HL-60/S4 (cell line): ENCODE measurements around the gene WDR70.
"Not testable (repeated sequence)": the region's sequence is repeated elsewhere in the genome, so short reads cannot be mapped to it uniquely, and the experiment has no call there.

Experiments
- in situ Hi-C: fragments of 300-500 bp; cut with MboI; formaldehyde crosslinking; loops from 2 replicates; pipeline ENCODE4 v1.14.3; 2022; ENCODE audit warnings: low sequenced_read_pairs

Gene WDR70

DNA sequence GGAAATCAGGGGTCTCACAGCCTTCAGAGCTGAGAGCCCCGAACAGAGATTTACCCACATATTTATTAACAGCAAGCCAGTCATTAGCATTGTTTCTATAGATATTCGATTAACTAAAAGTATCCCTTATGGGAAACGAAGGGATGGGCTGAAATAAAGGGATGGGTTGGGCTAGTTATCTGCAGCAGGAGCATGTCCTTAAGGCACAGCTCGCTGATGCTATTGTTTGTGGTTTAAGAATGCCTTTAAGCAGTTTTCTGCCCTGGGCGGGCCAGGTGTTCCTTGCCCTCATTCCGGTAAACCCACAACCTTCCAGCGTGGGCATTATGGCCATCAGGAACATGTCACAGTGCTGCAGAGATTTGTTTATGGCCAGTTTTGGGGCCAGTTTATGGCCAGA lies 74.1 kb downstream of the WDR70 start:
- in situ Hi-C loops, result not testable (repeated sequence)

DNA sequence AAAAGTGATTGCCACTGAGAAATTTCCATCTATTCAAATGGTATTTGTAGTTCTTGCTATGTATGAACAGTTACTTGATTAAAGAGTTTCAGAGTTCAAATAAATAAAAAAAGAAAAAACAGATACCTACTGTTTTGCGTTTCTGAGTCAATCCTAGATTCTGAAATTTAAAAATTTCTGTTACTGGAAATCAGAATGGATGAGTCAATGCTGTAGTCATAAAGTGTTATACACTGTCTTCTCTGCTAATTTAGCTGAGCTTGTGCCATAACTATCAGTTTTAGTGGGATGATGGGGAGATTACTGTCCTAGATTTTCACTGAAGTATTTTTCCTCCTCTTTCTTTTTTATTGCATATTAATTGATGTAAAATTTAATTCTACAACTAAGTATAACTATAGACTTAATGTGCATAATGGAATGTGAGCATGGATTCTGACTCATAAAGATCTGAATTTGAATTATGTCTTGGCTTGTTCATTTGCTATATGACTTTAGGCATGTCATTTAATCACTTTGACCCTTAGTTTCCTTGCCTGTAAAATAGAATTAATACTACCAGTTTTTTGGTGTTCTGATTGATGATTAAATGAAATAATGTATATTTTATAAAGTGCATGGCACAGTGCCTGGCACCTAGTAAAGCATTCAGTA lies 75.4 kb downstream of the WDR70 start:
- in situ Hi-C loops, result not testable (repeated sequence)

DNA sequence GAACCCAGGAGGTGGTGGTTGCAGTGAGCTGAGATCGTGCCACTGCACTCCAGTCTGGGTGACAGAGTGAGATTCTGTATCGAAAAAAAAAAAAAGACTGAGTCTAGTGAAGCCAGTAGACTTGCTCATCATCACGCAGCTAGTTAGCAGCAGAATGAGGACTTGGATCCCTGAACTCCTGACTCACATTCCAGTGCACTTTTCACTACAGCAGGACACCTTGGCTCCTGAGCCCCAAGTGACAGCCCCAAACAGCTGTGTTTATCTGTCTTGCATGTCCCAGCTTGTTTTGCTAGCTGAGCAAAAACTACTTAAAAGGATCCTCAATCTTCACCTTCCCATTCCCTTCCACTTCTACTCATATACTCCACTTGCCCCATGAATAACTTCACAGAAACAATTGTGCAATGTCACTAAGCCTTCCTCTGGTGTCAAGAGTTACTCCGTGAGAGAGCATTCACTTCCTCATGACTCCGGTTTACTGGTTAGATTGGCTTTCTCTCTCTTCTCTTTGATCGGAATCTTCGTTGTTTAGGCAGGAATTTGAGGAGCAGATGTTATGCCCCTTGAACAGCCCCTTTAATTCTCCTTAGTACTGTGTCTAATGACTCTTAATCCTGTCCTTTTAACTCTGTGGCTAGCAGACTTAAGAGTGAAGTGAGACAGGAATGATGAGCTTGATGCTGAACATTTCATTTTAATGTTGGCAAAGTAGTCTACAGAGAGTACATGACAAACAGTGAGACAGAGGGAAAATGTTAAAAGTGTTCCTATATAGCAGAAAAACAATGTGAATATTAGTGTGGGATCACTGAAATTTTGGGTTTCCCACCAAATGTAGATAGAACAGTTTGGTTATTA lies 84.3 kb downstream of the WDR70 start:
- in situ Hi-C loops, result not testable (repeated sequence)

DNA sequence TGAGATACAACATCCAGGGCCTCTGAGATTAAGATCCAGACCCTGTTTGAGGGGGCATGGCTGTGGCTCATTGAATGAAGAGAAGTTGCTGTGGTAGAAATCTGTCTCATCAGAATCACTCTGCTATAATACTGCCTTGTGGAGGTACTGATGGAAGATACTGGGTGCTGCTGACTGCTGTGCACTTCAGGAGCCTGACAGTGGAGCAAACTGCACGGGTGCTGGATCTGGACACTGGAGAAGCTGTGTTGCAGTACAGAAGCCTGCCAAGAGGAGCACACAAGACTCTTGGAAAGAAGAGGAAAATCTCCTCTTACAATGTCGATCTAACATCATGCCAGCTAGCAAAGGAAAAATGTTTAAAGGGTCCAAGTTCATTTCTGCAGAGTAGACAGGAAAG lies 85.5 kb downstream of the WDR70 start:
- in situ Hi-C loops, result not testable (repeated sequence)

DNA sequence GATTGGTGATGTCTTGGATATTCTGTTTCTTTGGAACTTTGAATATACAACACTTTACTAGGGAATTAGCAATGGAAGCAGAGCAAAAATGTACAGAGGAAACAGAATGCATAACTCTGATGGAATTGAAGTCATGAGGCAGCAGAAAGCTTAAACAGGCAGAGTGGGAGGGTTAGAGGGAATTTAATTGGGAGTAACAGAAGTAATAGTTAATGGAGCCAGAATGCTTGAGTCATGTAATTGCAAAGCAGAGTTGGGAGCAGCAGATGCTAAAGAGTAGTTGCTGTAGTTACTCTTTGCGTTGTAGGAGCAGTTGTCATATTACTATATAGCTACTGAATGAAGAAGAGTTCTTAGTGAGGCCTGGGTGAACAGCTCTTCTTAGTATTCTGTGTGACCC lies 90.3 kb downstream of the WDR70 start:
- in situ Hi-C loops, result not testable (repeated sequence)

DNA sequence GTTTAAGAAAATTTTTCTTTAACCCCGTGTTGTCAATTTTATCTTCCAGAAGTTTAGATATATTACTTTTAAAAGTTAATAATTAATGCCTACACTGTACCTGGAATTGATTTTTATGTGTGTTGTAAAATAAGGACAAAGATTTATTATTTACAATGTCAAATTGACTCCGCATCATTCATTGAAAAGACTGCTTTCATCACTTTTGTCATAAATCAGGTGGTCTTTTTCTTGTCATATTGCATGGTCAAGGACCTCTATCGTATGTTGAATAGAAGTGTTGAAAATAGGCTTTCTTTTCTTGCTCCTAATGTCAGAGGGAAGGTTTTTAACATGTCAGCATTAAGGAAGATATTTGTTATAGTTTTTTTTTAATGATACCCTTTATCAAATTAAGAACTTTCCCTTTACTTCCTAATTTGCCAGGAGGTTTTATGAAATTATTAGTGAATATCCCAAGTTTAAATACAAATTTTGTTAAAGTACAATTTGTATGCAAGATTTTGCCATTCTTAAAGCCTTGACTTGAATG lies 92.6 kb downstream of the WDR70 start:
- in situ Hi-C loops, result no loop called here

DNA sequence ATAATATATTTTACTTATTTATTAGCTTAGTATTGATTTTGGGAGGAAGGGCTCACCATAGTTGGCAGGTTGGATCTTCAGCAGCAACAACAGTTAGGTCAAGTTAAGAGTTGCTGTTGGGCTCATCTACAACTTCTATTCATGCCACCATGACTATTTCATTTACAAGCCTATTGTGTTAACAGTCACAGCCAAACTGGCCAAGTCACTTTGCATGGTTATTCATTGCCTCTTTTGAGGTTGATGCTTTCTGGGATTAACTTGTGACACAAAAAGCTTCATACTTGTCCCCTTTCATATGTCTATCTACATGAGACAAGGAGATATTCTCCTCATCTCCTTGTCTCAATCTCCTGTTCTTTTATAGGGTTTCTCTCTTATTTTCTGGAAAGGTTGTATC lies 98.3 kb downstream of the WDR70 start:
- in situ Hi-C loops, result no loop called here

DNA sequence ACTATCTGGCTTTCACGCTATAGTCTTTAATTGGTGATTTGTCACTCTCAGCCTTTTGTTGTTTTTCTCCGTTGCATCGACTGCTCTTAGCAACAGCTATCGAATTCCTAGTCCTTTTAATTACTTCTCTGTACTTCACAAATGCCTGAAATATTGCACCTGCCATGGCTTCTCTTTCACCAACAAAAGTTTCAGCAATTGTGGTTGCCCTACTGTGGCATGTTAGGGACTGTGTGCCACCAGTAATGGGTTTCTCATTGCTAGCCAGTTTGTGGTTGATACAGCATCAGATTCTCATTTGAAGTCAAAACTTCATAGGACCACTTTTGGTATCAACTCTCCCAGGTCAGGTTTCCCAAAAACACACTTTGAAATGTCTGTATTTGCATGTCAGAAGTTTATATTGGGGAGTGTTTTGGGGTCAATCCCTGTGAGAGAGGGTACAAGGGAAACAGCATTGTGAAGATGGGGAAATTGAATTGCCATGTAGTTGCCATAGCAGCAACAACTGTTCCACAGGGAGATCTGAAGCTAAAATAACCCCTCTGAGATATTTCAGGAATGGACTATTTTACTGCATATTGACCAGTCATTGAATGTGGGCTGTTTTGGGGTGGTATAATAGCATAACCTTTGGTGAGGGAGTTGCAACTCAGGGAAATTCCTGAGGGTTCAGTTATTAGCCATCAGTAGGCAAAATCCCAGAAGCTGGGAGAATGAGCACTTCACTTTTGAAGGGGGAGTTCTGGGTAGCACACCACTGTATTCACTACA lies 99.2 kb downstream of the WDR70 start:
- in situ Hi-C loops, result no loop called here

DNA sequence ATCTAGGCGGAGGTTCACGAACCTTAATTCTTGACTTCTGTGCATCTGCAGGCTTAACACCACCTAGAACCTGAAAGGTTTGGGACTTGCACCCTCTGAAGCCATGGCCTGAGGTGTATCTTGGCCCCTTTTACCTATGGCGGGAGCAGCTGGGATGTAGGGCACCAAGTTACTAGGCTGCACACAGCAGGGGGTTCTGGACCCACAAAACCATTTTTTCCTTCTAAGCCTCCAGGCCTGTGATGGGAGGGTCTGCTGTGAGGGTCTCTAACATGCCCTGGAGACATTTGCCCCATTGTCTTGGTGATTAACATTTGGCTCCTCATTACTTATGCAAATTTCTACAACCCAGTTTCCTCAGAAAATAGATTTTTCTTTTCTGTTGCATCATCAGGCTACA lies 102.3 kb downstream of the WDR70 start:
- in situ Hi-C loops, result not testable (repeated sequence)

DNA sequence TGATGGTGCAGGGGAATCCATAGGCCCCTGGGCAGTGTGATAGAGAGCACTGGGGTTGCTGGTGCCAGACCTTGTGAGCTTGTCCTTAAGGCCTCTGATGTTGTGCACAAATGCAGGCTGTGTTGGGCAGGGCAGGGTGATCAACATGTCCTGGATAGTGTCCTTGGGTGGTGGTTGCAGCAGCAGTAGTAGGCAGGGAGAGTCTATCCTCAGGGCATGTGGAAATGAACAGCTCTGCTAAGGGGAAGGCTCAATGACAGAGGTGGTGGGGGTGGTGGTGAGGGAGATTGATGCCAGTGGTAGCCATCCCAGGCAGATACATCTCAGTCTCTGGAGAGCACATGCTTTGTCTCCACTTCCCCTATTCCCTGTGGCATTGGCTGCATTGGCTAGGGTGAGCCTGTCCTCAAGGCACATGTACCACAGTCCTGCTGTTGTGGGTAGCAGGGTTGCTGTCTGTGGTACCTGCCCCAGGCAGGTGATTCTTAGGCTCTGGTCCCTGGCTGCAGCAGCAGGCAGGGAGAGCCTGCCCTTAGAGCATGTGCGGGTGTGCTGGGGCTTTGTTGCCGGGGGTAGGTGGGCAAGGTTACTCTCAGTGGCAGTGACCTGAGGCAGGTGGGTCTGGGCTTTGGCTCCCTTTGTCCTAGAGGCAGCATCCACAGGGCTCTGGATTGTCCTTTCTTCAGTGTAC lies 111.1 kb downstream of the WDR70 start:
- in situ Hi-C loops, result no loop called here

DNA sequence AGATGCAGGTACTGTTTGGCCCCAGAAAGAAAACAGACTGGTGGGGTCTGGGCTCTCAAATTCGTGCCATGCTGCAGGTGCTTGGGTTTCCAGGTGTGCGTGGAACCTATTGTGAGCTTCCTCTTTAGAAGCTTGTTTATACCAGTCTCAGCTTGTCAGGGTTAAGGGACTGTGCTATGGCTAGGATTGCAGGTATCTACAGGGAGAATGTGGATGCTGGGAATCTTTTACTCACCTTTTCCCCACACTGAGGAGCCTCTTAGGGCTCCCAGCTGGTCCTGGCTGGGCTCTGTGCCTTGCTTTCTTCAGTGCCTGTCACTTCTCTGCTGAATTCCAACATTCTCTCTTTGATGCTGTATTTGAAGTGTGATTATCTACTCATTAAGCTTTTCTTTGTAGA lies 111.8 kb downstream of the WDR70 start:
- in situ Hi-C loops, result no loop called here

DNA sequence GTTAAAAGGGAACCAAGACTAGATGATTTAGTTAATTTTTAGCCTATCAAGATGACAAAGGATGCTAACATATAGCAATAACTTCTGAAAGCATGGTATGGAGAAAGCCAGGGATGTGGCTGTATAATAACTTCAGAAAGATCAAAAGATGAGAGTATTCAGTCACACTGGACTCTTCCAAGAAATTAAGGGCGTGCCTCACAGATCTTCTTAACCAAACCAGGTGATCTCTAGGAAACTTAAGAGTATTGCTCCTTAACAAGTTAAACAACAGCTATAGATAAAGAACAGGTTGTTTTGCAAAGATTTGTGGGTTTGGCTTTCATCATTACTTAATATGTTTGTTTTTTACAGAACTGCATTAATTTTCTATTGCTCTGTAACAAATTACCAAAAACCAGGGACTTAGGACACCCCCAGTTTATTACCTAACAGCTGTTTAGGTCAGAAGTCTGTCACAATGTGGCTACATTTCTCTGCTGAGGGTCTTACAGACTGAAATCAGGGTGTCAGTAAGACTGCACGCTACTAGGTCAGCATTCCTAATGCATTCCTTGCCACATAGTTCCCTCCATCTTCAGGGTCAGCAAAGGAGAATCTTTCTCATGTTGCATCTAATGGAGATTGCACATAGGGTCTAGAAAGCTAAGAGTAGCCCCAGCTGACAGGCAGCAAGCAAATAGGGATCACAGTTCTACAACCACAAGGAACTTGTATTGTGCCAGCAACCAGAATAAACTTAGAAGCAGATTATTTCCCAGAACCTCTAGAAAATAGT lies 113.8 kb downstream of the WDR70 start:
- in situ Hi-C loops, result no loop called here

DNA sequence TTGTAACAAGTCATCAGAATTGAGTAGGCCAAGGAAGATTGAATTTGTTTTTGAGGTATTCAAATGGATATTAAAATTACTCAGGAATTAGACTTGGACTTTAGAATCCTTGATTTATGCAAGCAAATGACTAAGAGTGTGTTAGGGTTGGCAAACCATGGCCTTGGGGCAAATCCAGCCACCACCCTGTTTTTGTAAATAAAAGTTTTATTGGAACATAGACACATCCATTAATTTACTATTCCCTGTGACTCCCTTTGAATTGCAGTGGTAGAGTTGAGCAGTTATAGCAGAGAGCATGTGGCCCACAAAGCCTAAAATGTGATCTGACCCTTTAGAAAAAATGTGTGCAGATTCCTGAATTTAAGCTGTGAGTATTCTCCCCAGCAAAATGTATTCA lies 115.6 kb downstream of the WDR70 start:
- in situ Hi-C loops, result no loop called here

DNA sequence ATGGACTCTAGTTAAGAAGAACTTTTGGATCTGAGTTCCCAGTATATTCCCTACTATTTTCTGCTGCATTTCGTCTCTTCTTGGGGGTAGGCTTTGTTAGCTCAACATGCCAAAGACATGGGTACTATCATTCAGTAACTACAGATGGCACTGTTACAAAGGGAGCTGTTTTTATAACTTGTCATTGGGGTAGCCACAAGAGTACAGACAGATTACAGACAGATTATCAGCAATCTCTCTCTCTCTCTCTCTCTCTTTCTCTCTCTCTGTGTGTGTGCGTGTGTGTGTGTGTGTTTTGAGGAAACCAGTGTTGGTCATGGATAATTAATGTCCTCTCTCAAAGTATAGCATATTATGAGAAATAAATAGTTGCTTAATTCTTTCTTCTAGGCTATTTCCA lies 116.1 kb downstream of the WDR70 start:
- in situ Hi-C loops, result no loop called here

DNA sequence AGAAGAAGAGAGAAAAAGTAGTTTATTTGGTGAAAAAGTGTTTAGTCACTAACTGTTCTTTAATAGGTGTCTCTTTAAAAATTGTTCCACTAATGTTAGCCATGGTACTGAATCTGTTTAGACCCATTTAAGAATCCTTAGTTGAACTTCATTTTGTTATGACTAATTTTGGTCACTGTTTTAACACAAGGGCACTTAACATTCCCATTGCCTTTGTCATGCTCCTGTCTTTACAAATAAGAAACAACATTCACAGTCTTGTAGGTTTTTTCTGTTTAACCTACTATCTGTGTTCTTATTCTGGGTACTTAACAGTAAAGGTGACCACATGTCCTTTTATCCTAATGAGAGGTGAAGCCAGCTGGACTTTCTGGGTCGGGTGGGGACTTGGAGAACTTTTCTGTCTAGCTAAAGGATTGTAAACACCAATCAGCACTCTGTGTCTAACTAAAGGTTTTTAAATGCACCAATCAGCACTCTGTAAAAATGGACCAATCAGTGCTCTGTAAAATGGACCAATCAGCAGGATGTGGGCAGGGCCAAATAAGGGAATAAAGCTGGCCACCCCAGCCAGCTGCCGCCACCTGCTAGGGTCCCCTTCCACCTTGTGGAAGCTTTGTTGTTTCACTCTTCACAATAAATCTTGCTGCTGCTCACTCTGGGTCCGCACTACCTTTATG lies 116.7 kb downstream of the WDR70 start:
- in situ Hi-C loops, result no loop called here

DNA sequence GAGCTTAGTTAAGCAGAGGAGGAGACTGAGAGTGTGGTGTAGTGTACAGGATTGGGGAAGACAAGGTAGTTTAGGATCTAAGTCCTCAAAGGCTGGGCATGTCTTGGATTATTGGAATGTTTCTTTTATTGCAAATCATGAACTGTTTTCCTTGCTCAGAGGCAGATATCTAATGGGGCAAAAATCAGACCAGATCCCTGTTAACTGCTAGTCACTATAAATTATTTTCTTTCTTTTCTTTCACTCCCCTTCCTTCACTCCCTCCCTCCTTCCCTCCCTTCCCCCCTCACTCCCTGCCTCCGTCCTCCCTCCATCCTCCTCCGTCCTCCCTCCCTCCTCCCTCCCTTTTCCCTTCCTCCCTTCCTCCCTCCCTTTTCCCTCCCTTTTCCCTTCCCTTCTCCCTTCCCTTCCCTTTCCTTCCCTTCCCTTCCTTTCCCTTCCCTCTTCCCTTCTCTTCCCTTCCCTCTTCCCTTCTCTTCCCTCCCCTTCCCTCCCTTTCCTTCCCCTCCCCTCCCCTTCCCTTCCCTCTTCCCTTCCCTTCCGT lies 117.9 kb downstream of the WDR70 start:
- in situ Hi-C loops, result no loop called here

DNA sequence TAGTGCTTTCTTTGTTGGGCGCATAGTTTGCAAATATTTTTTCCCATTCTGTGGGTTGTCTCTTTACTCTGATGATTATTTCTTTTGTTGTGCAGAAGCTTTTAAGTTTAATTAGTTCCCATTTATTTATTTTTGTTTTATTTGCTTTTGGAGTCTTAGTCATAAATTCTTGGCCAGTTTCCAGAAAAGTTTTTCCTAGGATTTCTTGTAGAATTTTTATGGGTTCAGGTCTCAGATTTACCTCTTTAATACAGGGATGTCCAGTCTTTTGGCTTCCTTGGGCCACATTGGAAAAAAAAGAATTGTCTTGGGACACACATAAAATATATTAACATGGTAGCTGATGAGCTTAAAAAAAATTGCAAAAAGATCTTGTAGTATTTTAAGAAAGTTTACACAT lies 122.0 kb downstream of the WDR70 start:
- in situ Hi-C loops, result no loop called here

DNA sequence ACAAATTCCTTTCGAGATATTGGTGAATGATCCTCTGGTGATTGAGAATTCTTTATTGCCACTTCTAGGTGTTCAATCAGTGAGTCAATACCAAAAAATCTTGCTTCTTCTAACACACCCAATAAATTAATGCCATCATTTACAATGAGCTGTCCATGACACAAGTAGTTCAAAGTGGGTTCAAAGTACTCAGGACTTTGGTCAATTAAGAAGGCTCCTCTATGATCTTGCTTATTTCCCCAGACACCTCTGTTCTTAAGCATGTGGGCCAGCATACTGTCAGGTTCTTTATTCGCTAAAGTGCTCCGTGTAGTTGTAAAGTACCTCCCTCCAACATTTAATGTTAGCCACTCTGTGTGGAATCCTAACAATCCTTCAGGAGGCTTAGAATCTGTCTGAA lies 127.1 kb downstream of the WDR70 start:
- in situ Hi-C loops, result no loop called here

DNA sequence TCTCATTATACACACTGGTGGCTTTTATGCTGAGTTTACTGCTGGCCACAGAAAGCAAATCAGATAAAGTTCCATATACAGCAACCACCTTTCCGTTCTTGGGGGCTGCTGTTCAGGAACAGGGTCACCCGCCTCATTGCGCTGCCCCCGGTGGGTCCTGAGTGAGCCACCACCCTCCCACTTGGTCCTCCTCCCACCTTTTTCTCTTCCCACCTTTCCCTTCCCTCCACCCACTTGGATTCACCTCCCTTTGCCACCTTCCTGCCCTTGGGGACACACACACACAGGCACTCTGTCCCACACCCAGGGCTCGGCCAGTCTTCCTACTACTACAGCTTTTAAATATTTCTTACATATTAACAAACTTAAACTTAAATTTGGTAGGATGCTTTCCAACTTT lies 127.6 kb downstream of the WDR70 start:
- in situ Hi-C loops, result no loop called here
